Liver (tissue), 3 donors: ENCODE results near the gene ANP32A.

Source experiments
- EGR1 ChIP-seq, 2 donors: IDR thresholded peaks; 2 replicates each; pipeline ENCODE4 v1.6.1; 2016 to 2018; ENCODE audit warnings: antibody characterized with exemption in 2 of 2, low read depth in 2 of 2
- FOXA2 ChIP-seq: IDR thresholded peaks from 2 replicates; pipeline ENCODE4 v1.6.1; 2016; ENCODE audit warnings: antibody characterized with exemption
- NR2F2 ChIP-seq: IDR thresholded peaks from 2 replicates; pipeline ENCODE4 v1.6.1; 2016; ENCODE audit warnings: antibody characterized with exemption
- RAD21 ChIP-seq, 2 donors: IDR thresholded peaks; 2 replicates each; pipeline ENCODE4 v1.6.1; 2016; ENCODE audit warnings: antibody characterized with exemption in 2 of 2, mild to moderate bottlenecking in 2 of 2
- RXRA ChIP-seq, 2 donors: IDR thresholded peaks; 2 replicates each; pipeline ENCODE4 v1.6.1; 2017 to 2018; ENCODE audit warnings: antibody characterized with exemption in 2 of 2, mild to moderate bottlenecking in 1 of 2
- SP1 ChIP-seq: IDR thresholded peaks from 2 replicates; pipeline ENCODE4 v1.6.1; 2018; ENCODE audit warnings: antibody characterized with exemption, mild to moderate bottlenecking
- TAF1 ChIP-seq: conservative IDR thresholded peaks from 2 replicates; pipeline ENCODE4 v1.6.1; 2016; ENCODE audit warnings: antibody characterized with exemption, mild to moderate bottlenecking
- YY1 ChIP-seq: IDR thresholded peaks from 2 replicates; pipeline ENCODE4 v1.6.1; 2016; ENCODE audit warnings: antibody characterized with exemption, mild to moderate bottlenecking
- TF ChIP-seq, protein P1 (sequence below): IDR thresholded peaks from 2 replicates; pipeline ENCODE4 v1.6.1; 2016; ENCODE audit warnings: antibody characterized with exemption
- TF ChIP-seq, protein P2 (sequence below): fragments of 150-350 bp; IDR thresholded peaks from 2 replicates; pipeline ENCODE4 v1.5.1; 2017; ENCODE audit warnings: improper control_type of control experiment, low read depth, low read length; ENCODE audit not compliant: missing input control
- TF ChIP-seq, protein P3 (sequence below): IDR thresholded peaks from 2 replicates; pipeline ENCODE4 v1.6.1; 2016; ENCODE audit warnings: antibody characterized with exemption, mild to moderate bottlenecking
- TF ChIP-seq, protein P4 (sequence below): IDR thresholded peaks from 2 replicates; pipeline ENCODE4 v1.6.1; 2016; ENCODE audit warnings: antibody characterized with exemption
- donor health status: healthy.
- donor health status: healthy.

DNA sequence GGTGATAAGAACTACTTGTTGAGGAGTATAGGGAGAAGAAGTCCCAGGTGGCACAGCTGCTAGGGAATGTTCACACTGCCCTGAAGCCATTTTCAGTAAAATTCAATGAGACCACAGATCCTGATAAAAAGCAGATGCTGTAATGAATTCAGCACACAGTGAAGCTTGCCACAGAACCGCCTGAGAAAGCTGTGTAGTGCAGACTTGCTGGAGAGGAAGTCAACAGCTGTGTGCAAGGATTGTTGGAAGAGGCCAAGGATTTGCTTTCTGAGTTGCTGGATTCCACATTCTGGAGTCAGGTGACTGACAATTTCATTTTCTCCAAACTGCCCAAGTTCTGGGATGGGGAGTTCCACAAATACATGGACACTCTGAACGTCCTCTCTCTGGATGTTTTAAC lies 70.9 kb downstream of the ANP32A start:
- TF ChIP-seq TAF1 = no peak
- TF ChIP-seq, protein P1, sequence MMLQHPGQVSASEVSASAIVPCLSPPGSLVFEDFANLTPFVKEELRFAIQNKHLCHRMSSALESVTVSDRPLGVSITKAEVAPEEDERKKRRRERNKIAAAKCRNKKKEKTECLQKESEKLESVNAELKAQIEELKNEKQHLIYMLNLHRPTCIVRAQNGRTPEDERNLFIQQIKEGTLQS = no peak
- TF ChIP-seq, protein P2, sequence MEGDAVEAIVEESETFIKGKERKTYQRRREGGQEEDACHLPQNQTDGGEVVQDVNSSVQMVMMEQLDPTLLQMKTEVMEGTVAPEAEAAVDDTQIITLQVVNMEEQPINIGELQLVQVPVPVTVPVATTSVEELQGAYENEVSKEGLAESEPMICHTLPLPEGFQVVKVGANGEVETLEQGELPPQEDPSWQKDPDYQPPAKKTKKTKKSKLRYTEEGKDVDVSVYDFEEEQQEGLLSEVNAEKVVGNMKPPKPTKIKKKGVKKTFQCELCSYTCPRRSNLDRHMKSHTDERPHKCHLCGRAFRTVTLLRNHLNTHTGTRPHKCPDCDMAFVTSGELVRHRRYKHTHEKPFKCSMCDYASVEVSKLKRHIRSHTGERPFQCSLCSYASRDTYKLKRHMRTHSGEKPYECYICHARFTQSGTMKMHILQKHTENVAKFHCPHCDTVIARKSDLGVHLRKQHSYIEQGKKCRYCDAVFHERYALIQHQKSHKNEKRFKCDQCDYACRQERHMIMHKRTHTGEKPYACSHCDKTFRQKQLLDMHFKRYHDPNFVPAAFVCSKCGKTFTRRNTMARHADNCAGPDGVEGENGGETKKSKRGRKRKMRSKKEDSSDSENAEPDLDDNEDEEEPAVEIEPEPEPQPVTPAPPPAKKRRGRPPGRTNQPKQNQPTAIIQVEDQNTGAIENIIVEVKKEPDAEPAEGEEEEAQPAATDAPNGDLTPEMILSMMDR = no peak
- no peak for TF ChIP-seq EGR1 (IDR thresholded peaks at IDR 0.05; ENCODE audit: low read depth in 2 of 2)
- TF ChIP-seq NR2F2 = no peak
- TF ChIP-seq RXRA (IDR thresholded peaks at IDR 0.05) = no peak
- TF ChIP-seq, protein P3, sequence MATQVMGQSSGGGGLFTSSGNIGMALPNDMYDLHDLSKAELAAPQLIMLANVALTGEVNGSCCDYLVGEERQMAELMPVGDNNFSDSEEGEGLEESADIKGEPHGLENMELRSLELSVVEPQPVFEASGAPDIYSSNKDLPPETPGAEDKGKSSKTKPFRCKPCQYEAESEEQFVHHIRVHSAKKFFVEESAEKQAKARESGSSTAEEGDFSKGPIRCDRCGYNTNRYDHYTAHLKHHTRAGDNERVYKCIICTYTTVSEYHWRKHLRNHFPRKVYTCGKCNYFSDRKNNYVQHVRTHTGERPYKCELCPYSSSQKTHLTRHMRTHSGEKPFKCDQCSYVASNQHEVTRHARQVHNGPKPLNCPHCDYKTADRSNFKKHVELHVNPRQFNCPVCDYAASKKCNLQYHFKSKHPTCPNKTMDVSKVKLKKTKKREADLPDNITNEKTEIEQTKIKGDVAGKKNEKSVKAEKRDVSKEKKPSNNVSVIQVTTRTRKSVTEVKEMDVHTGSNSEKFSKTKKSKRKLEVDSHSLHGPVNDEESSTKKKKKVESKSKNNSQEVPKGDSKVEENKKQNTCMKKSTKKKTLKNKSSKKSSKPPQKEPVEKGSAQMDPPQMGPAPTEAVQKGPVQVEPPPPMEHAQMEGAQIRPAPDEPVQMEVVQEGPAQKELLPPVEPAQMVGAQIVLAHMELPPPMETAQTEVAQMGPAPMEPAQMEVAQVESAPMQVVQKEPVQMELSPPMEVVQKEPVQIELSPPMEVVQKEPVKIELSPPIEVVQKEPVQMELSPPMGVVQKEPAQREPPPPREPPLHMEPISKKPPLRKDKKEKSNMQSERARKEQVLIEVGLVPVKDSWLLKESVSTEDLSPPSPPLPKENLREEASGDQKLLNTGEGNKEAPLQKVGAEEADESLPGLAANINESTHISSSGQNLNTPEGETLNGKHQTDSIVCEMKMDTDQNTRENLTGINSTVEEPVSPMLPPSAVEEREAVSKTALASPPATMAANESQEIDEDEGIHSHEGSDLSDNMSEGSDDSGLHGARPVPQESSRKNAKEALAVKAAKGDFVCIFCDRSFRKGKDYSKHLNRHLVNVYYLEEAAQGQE = no peak
- TF ChIP-seq, protein P4, sequence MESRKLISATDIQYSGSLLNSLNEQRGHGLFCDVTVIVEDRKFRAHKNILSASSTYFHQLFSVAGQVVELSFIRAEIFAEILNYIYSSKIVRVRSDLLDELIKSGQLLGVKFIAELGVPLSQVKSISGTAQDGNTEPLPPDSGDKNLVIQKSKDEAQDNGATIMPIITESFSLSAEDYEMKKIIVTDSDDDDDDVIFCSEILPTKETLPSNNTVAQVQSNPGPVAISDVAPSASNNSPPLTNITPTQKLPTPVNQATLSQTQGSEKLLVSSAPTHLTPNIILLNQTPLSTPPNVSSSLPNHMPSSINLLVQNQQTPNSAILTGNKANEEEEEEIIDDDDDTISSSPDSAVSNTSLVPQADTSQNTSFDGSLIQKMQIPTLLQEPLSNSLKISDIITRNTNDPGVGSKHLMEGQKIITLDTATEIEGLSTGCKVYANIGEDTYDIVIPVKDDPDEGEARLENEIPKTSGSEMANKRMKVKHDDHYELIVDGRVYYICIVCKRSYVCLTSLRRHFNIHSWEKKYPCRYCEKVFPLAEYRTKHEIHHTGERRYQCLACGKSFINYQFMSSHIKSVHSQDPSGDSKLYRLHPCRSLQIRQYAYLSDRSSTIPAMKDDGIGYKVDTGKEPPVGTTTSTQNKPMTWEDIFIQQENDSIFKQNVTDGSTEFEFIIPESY = no peak
- no peak for TF ChIP-seq SP1
- no peak for TF ChIP-seq FOXA2
- TF ChIP-seq RAD21 (IDR thresholded peaks at IDR 0.05) = no peak
- no peak for TF ChIP-seq YY1
